AG10803 (cell line): ENCODE results near the gene SLC7A7.

ENCODE experiments used
- DNase-seq: peaks from one replicate; pipeline ENCODE4 v3.0.0; 2010; ENCODE audit warnings: low read depth
- H3K4me3 ChIP-seq: 2 replicates; pipeline ENCODE4 v1.5.1; 2011; ENCODE audit warnings: mild to moderate bottlenecking, low read length, control low read depth
- CTCF ChIP-seq: conservative IDR thresholded peaks from 2 replicates; pipeline ENCODE4 v1.5.1; 2011; ENCODE audit warnings: mild to moderate bottlenecking, low read length, control low read depth, inconsistent platforms

The SLC7A7 gene

GRCh38 chr14:22842211-22843122 lies 27.2 kb upstream of the SLC7A7 start:
- no peak for TF ChIP-seq CTCF
- H3K4me3 ChIP-seq, result no peak overlapping the region; the same call in 1 of the 2 replicates
- DNase-seq, result peak; percentile 37

GRCh38 chr14:22841769-22842168 lies 26.5 kb upstream of the SLC7A7 start:
- H3K4me3 ChIP-seq, result no peak overlapping the region
- DNase-seq, result no peak
- TF ChIP-seq CTCF, result no peak

GRCh38 chr14:22841311-22841710 lies 26.1 kb upstream of the SLC7A7 start:
- H3K4me3 ChIP-seq, result no peak overlapping the region
- no peak for TF ChIP-seq CTCF
- no peak for DNase-seq

- peak; percentile 60 for DNase-seq
- H3K4me3 ChIP-seq, result peak overlapping the region; percentile 93
- TF ChIP-seq CTCF, result no peak
Observed at GRCh38 chr14:22839159-22839779, 24.0 kb upstream of the SLC7A7 start.

- DNase-seq, result peak; percentile 83
- H3K4me3 ChIP-seq, result peak overlapping the region; percentile 93
- TF ChIP-seq CTCF, result no peak
Observed at GRCh38 chr14:22838631-22839041, 23.4 kb upstream of the SLC7A7 start.

GRCh38 chr14:22837750-22838538 lies 22.7 kb upstream of the SLC7A7 start:
- peak overlapping the region; percentile 93 for H3K4me3 ChIP-seq
- DNase-seq, result peak; percentile 60
- TF ChIP-seq CTCF, result 0 out of 2 replicates have a peak, but pooled peaks have one; percentile 5
